ENCODE data around the gene AK1. TPM values are rescaled to one million over a fixed set of nuclear protein-coding genes. Genes with fewer than 3 reads are reported as not detected.

The AK1 gene
- total and polyA plus RNA-seq, 4 donors: 63.8 to 386 (median 113) TPM

DNA sequence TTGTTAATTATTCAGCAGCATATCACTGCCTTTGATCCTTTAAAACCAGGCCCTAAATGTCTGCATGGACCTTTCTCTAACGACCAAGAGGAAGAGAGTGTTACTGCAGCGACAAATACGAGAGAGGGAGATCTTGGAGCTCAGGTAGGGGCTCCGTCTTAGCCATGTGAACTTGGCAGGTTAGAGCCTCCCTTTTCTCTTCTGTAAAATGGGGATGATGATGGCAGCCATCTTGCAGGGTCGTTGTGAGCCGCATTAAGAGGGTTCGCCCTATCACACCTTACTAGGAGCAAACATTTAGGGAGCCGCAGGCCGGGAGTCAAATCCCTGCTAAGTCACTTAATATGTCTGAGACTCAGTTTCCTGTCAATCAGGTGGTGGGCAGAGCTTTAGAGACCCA is 24.6 kb downstream of the AK1 start:
- DNase-seq (no peak), ATAC-seq (ENCODE audit: insufficient read depth, low FRiP score) (no peak)
- Histone ChIP-seq H3K27ac (ENCODE audit: low read depth in 1 of 2, low read length in 1 of 2) (peak overlapping the region; percentile 85 to 95), H3K36me3 (ENCODE audit: control insufficient read depth in 4 of 4, insufficient read depth in 4 of 4, low read length in 4 of 4) (peaks cover 0 to 10% (median 4%) of the 10 kb centered on the region in 4 donors), H3K27me3 (ENCODE audit: control insufficient read depth in 3 of 3, insufficient read depth in 3 of 3, low read length in 2 of 3) (no peaks in the 10 kb centered on the region), H3K9me3 (ENCODE audit: control insufficient read depth in 4 of 4, insufficient read depth in 3 of 4, low read length in 3 of 4) (peaks cover 0 to 5% (median 2%) of the 10 kb centered on the region in 4 donors), H3K4me1 (ENCODE audit: control insufficient read depth in 5 of 5, insufficient read depth in 5 of 5, low read length in 5 of 5) (peaks cover 0 to 28% (median 10%) of the 10 kb centered on the region in 5 donors), H3K9ac (ENCODE audit: insufficient read depth in 1 of 2, low read length in 2 of 2) (peak overlapping the region in 1 of 2 donors; percentile 84), H3K4me3 (peak overlapping the region; percentile 81)
- TF ChIP-seq, protein P1, sequence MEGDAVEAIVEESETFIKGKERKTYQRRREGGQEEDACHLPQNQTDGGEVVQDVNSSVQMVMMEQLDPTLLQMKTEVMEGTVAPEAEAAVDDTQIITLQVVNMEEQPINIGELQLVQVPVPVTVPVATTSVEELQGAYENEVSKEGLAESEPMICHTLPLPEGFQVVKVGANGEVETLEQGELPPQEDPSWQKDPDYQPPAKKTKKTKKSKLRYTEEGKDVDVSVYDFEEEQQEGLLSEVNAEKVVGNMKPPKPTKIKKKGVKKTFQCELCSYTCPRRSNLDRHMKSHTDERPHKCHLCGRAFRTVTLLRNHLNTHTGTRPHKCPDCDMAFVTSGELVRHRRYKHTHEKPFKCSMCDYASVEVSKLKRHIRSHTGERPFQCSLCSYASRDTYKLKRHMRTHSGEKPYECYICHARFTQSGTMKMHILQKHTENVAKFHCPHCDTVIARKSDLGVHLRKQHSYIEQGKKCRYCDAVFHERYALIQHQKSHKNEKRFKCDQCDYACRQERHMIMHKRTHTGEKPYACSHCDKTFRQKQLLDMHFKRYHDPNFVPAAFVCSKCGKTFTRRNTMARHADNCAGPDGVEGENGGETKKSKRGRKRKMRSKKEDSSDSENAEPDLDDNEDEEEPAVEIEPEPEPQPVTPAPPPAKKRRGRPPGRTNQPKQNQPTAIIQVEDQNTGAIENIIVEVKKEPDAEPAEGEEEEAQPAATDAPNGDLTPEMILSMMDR (IDR thresholded peaks at IDR 0.05; ENCODE audit: control extremely low read depth, extremely low read depth): no peak
- 69 to 75% methylated on average over 9 of the region's 9 CpGs for WGBS, 2 donors

GRCh38 chr9:127850286-127850830 is 27.1 kb downstream of the AK1 start:
- peaks cover 0 to 42% (median 14%) of the 10 kb centered on the region in 5 donors for H3K4me1 ChIP-seq (ENCODE audit: control insufficient read depth in 5 of 5, insufficient read depth in 5 of 5, low read length in 5 of 5)
- peak overlapping the region; percentile 46 to 85 for H3K27ac ChIP-seq (ENCODE audit: low read depth in 1 of 2, low read length in 1 of 2)
- no peak for DNase-seq
- ATAC-seq (ENCODE audit: insufficient read depth, low FRiP score): no peak
- peak overlapping the region; percentile 18 for H3K4me3 ChIP-seq
- H3K9me3 ChIP-seq (ENCODE audit: control insufficient read depth in 4 of 4, insufficient read depth in 3 of 4, low read length in 3 of 4): peaks cover 0 to 5% (median 2%) of the 10 kb centered on the region in 4 donors
- 76 to 84% methylated on average over 16 to 17 of the region's 17 CpGs for WGBS, 2 donors
- no peaks in the 10 kb centered on the region for H3K27me3 ChIP-seq (ENCODE audit: control insufficient read depth in 3 of 3, insufficient read depth in 3 of 3, low read length in 2 of 3)
- no peak overlapping the region for H3K9ac ChIP-seq (ENCODE audit: insufficient read depth in 1 of 2, low read length in 2 of 2)
- H3K36me3 ChIP-seq (ENCODE audit: control insufficient read depth in 4 of 4, insufficient read depth in 4 of 4, low read length in 4 of 4): peaks cover 0 to 10% (median 4%) of the 10 kb centered on the region in 4 donors
- TF ChIP-seq, protein P1 (IDR thresholded peaks at IDR 0.05; ENCODE audit: control extremely low read depth, extremely low read depth): no peak

DNA sequence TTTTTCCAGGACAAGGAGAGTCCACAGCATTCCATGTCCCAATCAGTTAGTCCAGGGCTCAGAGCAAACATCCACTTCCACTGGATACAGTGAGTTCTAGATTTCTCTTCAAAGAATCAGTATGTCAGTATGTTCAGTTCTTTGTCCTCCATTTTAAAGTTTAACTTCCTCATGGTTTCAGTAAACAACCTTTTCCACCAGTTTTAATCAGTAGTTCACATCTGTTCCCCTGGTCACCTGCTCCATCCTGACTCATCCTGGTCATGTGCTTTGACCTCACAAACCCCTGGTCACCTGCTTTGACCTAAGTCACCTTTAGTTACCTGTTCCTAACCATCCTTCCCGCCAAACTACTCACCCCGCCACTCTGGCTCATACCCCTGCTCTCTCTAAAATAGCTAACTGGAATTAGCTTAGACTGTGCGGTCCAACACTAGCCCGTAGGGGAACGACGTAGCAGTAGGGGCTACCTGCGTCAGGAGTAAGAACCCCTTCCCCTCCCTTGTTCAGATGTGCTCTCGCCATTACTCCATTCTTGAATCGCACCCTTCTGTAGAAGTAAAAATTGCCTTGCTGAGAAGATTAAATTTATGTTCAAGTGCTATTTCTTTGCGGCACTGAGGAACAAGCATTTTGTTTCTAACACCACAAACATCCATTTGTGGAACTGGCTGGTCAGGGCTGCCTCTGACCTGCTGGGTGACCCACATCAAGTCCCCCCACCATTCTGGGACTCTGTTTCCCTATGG is 28.5 kb downstream of the AK1 start:
- H3K27ac ChIP-seq (ENCODE audit: low read depth in 1 of 2, low read length in 1 of 2): peak overlapping the region in 1 of 2 donors; percentile 46
- DNase-seq: no peak
- H3K4me3 ChIP-seq: no peak overlapping the region
- H3K27me3 ChIP-seq (ENCODE audit: control insufficient read depth in 3 of 3, insufficient read depth in 3 of 3, low read length in 2 of 3): no peaks in the 10 kb centered on the region
- H3K4me1 ChIP-seq (ENCODE audit: control insufficient read depth in 5 of 5, insufficient read depth in 5 of 5, low read length in 5 of 5): peaks cover 0 to 42% (median 15%) of the 10 kb centered on the region in 5 donors
- peaks cover 0 to 5% (median 2%) of the 10 kb centered on the region in 4 donors for H3K9me3 ChIP-seq (ENCODE audit: control insufficient read depth in 4 of 4, insufficient read depth in 3 of 4, low read length in 3 of 4)
- TF ChIP-seq, protein P1 (IDR thresholded peaks at IDR 0.05; ENCODE audit: control extremely low read depth, extremely low read depth): no peak
- no peak overlapping the region for H3K9ac ChIP-seq (ENCODE audit: insufficient read depth in 1 of 2, low read length in 2 of 2)
- H3K36me3 ChIP-seq (ENCODE audit: control insufficient read depth in 4 of 4, insufficient read depth in 4 of 4, low read length in 4 of 4): peaks cover 0 to 10% (median 4%) of the 10 kb centered on the region in 4 donors
- WGBS, 2 donors: 82 to 84% methylated on average over 10 of the region's 10 CpGs
- ATAC-seq (ENCODE audit: insufficient read depth, low FRiP score): no peak

All from lung (tissue), 12 donors.